Right cardiac atrium (tissue), 5 donors: ENCODE measurements around the gene TSEN54. TPM values are rescaled to one million over a fixed set of nuclear protein-coding genes. Genes with fewer than 3 reads are reported as not detected.

Experiments used
- ATAC-seq, 2 donors: fragments of 200-7000 bp; cut with Tn5 transposase; one replicate each; pipeline versions ENCODE4 v1.8.0 to v1.9.1; 2020; ENCODE audit warnings: moderate library complexity in 2 of 2, mild to moderate bottlenecking in 1 of 2
- DNase-seq, 3 donors: peaks; one replicate each; pipeline ENCODE4 v3.0.0-alpha.2; 2020
- H3K27ac ChIP-seq: one replicate; pipeline ENCODE4 v1.5.1; 2013; ENCODE audit warnings: mild to moderate bottlenecking, low read length, control low read depth, moderate library complexity
- H3K27me3 ChIP-seq: one replicate; pipeline ENCODE4 v1.6.1; 2013; ENCODE audit not compliant: control insufficient read depth, insufficient read depth
- H3K4me1 ChIP-seq: one replicate; pipeline ENCODE4 v1.6.1; 2013; ENCODE audit warnings: low read length; ENCODE audit not compliant: control insufficient read depth, insufficient read depth
- H3K4me3 ChIP-seq: one replicate; pipeline ENCODE4 v1.5.1; 2013; ENCODE audit warnings: low read length, control low read depth
- H3K9me3 ChIP-seq: one replicate; pipeline ENCODE4 v1.6.1; 2013; ENCODE audit warnings: low read length; ENCODE audit not compliant: control insufficient read depth
- WGBS: extraction: QIAGEN DNeasy Blood & Tissue Kit; methylation state at CpG from one replicate; pipeline ENCODE4 v1.1.7; 2013; 5-methylcytosine and 5-hydroxymethylcytosine counted together
- intact Hi-C, 4 donors: fragments of 100-400 bp; cut with DNase I; formaldehyde crosslinking; loops; one replicate each; pipeline versions ENCODE4 v1.11.0 to v1.14.0; 2022 to 2023
- polyA plus RNA-seq: library from polyadenylated mRNA; stranded (reverse); fragments of 200-250 nt; gene quantifications from one replicate; pipeline ENCODE4 v1.2.3, GENCODE V29; 2013
- total RNA-seq, 4 donors: library from RNA; stranded (reverse); fragmentation: NEBNext Ultra II Directional; extraction: Animal tissue kit (Norgen Biotek cat#: 25700); gene quantifications; one replicate each; pipeline ENCODE4 v1.2.1, GENCODE V29; 2021
- donor health status: healthy with polysubstance abuse.
- donor health status: DM: no; HTN: yes; CAD: no.
- donor health status: DM: no; HTN: no; CAD: no.
- donor health status: DM: no; HTN: yes; CAD: no; lungs with severe emphysema.
- donor health status: DM: yes; HTN: yes; CAD: no.

TSEN54 gene
- total and polyA plus RNA-seq, 5 donors: 5.9 to 9.6 (median 7.1) TPM

DNA sequence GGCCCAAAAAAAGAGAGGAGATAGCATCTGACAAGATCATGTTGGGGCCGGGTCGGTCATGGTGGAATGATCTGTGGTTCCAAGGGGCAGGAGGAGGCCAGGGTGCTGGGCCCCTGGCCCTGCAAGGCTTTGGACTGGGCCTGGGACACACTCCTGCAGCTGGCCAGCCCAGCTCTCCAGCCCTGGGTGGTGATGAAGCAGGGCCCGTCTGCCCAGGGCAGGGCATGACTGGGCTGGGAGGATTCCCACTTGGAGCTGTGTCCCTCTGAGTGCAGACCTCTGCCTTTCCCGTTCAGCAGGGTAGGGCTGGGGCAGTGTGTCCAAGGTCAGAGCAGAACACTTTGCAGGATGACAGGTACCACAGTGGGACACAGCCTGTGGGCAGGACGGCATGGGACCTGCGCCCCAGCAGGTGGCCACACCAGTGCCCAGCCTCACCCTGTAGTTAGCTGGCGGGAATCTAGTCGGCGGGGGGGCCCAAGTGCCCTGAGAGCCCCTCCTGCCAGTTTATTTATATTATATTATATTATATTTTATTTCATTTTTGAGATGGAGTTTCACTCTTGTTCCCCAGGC lies 43.7 kb downstream of the TSEN54 start:
- DNase-seq (peak in 2 of 3 donors; percentile 16 to 35), ATAC-seq (no peak)
- H3K4me3 ChIP-seq: no peak overlapping the region
- WGBS: 90% methylated on average over 9 of the region's 9 CpGs
- no peaks in the 10 kb centered on the region for H3K27me3 ChIP-seq
- H3K9me3 ChIP-seq: no peaks in the 10 kb centered on the region
- no peak overlapping the region for H3K27ac ChIP-seq
- H3K4me1 ChIP-seq: peaks cover 2% of the 10 kb centered on the region
- intact Hi-C loops: no loop called here

DNA sequence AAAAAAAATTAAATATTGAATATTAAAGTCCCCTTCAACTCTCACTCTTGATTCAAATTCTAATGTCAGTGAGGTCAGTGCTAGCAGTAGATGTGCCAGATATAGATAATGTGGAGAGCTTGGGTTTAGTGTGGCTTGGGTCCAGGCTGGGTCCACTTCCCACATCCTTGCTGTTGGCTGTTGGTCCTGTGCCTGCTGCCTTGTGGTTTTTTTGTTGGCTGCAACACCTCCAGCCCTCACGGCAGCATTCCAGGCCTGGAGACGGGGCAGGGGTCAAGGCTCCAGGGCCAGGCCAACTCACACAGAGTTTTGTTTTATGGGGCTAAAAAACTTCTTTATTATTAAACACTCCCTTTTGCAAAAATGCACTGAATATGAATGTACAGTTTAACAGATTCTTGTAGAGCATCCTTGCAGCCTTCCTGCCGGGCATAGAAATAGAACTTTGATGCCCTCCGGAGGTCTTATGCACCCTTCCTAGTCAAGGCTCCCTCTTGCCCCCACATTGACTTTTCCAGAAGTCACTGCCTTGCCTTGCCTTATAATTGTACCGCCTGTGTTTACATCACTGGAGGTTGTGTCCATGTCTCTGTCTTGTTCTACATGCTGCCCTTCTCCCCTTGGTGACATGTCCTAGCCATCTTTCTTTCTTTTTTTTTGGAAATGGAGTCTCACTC lies 45.7 kb downstream of the TSEN54 start:
- Histone ChIP-seq H3K4me3 (no peak overlapping the region), H3K9me3 (no peaks in the 10 kb centered on the region), H3K4me1 (peaks cover 2% of the 10 kb centered on the region), H3K27me3 (no peaks in the 10 kb centered on the region), H3K27ac (no peak overlapping the region)
- WGBS: 72% methylated on average over 5 of the region's 5 CpGs
- intact Hi-C loops: no loop called here
- ATAC-seq: no peak
- no peak for DNase-seq

DNA sequence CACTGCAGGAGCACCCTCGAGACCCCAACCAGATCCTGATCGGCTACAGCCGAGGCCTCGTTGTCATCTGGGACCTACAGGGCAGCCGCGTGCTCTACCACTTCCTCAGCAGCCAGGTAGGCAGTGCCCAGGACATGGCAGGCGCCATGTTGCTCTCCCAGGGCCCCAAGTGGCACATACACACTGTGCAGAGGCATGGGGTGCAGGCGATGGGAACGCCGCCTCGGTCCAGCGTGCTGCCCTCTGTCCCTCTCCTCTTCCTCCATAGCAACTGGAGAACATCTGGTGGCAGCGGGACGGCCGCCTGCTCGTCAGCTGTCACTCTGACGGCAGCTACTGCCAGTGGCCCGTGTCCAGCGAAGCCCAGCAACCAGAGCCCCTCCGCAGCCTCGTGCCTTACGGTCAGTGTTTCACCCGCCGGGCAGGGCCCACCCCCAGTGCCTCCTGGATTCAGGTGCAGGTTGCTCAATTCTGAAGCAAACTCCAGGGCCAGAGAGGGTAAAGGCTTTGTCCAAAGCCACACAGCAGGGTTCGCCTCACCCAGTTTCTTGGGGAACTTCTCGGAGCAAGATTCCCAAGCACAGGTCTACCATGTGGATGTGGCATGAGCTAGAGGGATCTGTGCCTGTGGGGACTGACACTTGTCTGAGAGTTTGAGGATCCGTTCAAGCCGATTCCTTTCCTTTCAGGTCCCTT lies 46.9 kb downstream of the TSEN54 start:
- intact Hi-C loops: no loop called here
- no peaks in the 10 kb centered on the region for H3K9me3 ChIP-seq
- 89% methylated on average over 28 of the region's 28 CpGs for WGBS
- ATAC-seq: peak in 1 of 2 donors; percentile 13
- H3K27ac ChIP-seq: no peak overlapping the region
- no peak overlapping the region for H3K4me3 ChIP-seq
- H3K27me3 ChIP-seq: no peaks in the 10 kb centered on the region
- no peaks in the 10 kb centered on the region for H3K4me1 ChIP-seq
- peak in 1 of 3 donors; percentile 46 for DNase-seq

DNA sequence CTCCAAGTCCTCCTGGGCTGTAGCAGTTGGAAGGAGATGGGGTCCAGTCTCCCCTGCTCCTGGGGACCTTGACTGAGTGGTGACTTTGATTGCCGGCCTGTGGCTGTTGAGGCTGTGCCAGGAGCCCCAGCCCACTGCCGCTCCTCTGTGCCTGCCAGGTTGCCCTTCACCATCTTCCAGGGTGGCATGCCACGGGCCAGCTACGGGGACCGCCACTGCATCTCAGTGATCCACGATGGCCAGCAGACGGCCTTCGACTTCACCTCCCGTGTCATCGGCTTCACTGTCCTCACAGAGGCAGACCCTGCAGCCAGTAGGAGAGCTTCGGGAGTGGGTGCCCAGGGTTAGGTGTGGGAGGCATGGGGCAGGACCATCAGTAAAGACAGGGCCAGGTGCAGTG lies 47.9 kb downstream of the TSEN54 start:
- ATAC-seq (no peak), DNase-seq (peak in 1 of 3 donors; percentile 36)
- intact Hi-C loops: no loop called here
- no peaks in the 10 kb centered on the region for H3K4me1 ChIP-seq
- no peak overlapping the region for H3K27ac ChIP-seq
- no peaks in the 10 kb centered on the region for H3K27me3 ChIP-seq
- H3K9me3 ChIP-seq: no peaks in the 10 kb centered on the region
- WGBS: 97% methylated on average over 11 of the region's 11 CpGs
- no peak overlapping the region for H3K4me3 ChIP-seq

DNA sequence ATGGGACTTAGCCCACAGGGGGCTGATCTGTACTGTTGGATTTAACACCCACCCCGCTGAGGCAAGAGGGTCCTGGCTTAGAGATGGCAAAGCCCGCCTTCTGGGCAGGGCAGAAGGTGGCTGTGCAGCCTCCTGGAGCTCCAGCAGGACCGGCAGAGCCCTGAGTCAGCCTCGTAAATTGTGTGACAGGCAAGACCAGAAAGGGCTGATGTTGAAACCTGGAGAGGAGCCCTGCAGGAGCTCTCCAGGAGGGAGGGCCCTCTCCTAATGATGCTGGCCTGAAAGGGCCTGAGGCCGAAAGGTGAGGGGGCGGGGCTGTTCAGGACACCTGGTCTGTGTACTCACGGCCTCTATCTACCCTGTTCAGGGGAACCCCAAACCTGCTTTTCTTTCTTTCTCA lies 48.7 kb downstream of the TSEN54 start:
- WGBS: 89% methylated on average over 7 of the region's 7 CpGs
- no peaks in the 10 kb centered on the region for H3K27me3 ChIP-seq

DNA sequence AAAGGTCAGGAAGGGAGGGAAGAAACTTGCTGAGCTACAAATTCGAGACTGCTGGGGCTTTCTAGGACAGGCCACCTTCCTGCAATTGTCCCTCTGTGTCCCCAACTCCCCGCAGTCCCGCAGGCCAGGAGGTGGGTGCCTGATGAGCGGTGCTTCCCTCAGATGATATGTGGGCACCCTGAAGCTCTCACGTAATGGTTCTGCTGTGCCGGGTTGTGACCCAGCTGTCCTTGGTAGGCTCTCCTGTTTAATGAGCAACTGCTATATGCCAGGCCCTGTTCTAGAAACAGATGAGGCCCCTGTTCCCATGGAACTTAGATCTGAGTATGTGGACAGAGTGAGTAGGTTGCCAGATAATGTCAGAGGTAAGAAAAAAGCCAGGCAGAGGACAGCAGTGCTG lies 49.3 kb downstream of the TSEN54 start:
- no peaks in the 10 kb centered on the region for H3K9me3 ChIP-seq
- 84% methylated on average over 6 of the region's 6 CpGs for WGBS
- H3K27me3 ChIP-seq: no peaks in the 10 kb centered on the region
- no peak overlapping the region for H3K4me3 ChIP-seq
- intact Hi-C loops: no loop called here
- H3K4me1 ChIP-seq: no peaks in the 10 kb centered on the region
- ATAC-seq (no peak), DNase-seq (no peak)
- H3K27ac ChIP-seq: no peak overlapping the region

More for the DNA sequence above, 48.7 kb downstream of the TSEN54 start:
- Histone ChIP-seq H3K27ac (no peak overlapping the region), H3K9me3 (no peaks in the 10 kb centered on the region), H3K4me1 (no peaks in the 10 kb centered on the region), H3K4me3 (no peak overlapping the region)
- intact Hi-C loops: no loop called here
- DNase-seq: peak in 1 of 3 donors; percentile 36
- no peak for ATAC-seq

DNA sequence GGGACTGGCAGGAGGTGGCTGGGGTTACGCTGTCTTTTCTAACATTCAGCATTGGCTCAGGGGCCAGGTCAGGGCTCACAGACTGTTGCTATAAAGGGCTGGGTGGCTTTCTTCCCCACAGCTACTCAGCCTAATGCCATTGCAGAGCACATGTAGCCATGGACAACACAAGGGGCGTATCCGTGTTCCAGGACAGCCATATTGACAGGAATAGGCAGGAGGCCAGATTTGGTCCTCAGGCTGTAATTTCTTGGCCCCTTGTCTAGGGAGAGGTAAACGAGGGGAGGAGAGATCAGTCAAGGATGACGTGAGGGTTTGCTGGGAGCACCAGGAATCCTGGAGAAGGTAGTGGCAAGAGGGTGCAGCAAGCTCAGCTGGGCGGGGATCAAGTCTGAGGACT lies 50.1 kb downstream of the TSEN54 start:
- no peaks in the 10 kb centered on the region for H3K9me3 ChIP-seq
- no peak for DNase-seq
- H3K4me3 ChIP-seq: no peak overlapping the region
- H3K4me1 ChIP-seq: no peaks in the 10 kb centered on the region
- ATAC-seq: no peak
- intact Hi-C loops: no loop called here
- no peak overlapping the region for H3K27ac ChIP-seq
- WGBS: 85% methylated on average over 6 of the region's 6 CpGs
- no peaks in the 10 kb centered on the region for H3K27me3 ChIP-seq

DNA sequence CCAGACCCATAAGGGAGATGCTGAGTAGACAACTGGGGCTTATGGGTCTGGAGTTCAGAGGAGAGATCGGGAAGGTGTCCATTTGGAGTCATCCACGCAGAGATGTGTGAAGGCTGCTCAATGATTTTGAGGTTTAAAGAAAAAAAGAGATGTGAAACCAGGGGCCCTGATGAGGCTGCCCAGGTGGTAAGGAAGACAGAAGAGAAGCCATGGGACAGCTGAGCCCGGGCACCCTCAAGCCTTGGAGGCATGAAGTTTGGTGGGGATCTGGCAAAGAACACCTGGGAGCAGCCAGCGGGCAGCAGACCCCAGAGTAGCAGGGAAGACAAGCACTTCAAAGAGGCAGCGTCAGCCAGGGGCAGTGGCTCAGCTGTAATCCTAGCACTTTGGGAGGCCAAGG lies 50.5 kb downstream of the TSEN54 start:
- Histone ChIP-seq H3K27ac (no peak overlapping the region), H3K4me1 (no peaks in the 10 kb centered on the region), H3K9me3 (no peaks in the 10 kb centered on the region), H3K27me3 (no peaks in the 10 kb centered on the region), H3K4me3 (no peak overlapping the region)
- intact Hi-C loops: no loop called here
- 94% methylated on average over 5 of the region's 5 CpGs for WGBS
- no peak for ATAC-seq
- no peak for DNase-seq

DNA sequence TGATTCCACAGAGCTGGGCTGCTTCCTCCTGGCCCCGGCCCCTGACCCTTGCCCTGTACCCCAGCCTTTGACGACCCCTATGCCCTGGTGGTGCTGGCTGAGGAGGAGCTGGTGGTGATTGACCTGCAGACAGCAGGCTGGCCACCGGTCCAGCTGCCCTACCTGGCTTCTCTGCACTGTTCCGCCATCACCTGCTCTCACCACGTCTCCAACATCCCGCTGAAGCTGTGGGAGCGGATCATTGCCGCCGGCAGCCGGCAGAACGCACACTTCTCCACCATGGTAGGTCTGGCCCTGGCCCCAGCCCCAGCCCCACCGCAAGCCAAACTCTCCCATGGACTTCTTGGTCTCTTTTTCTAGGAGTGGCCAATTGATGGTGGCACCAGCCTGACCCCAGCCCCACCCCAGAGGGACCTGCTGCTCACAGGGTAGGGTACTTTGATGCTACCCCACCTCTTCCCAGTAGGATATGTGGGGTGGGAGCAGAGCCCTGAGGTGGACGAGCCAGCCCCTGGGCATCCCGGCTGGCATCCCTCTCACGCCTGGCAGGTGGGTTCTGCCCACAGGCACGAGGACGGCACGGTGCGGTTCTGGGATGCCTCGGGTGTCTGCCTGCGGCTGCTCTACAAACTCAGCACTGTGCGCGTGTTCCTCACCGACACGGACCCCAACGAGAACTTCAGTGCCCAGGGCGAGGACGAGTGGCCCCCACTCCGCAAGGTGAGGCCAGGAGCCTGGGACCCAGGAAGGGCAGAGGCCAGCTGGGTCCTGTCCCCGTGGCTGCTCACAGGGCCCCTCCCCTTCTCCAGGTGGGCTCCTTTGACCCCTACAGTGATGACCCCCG lies 52.3 kb downstream of the TSEN54 start:
- Histone ChIP-seq H3K4me3 (no peak overlapping the region), H3K9me3 (no peaks in the 10 kb centered on the region), H3K4me1 (no peaks in the 10 kb centered on the region), H3K27me3 (no peaks in the 10 kb centered on the region), H3K27ac (no peak overlapping the region)
- intact Hi-C loops: no loop called here
- whole genome bisulfite sequencing: 93% methylated on average over 31 of the region's 31 CpGs
- DNase-seq: peak in 2 of 3 donors; percentile 35 to 40
- no peak for ATAC-seq

DNA sequence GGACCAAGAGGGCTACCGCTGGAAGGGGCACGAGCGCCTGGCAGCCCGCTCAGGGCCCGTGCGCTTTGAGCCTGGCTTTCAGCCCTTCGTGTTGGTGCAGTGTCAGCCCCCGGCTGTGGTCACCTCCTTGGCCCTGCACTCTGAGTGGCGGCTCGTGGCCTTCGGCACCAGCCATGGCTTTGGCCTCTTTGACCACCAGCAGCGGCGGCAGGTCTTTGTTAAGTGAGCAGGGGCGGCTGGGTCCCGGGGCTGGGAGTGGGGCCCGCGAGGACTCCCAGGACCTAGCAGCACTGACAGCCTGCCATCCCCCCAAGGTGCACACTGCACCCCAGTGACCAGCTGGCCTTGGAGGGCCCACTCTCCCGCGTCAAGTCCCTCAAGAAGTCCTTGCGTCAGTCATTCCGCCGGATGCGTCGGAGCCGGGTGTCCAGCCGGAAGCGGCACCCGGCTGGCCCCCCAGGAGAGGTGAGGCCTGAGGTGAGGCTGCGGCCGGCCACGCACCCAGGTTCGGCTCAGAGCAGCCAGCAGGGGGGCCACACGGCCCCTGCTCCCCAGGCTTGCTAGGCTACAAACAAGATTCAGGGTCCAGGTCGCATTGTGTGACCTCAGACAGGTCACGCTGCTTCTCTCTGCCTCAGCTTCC lies 53.8 kb downstream of the TSEN54 start:
- no peak overlapping the region for H3K4me3 ChIP-seq
- no peaks in the 10 kb centered on the region for H3K9me3 ChIP-seq
- WGBS: 96% methylated on average over 35 of the region's 35 CpGs
- intact Hi-C loops: no loop called here
- no peaks in the 10 kb centered on the region for H3K4me1 ChIP-seq
- DNase-seq (peak in 2 of 3 donors; percentile 38 to 55), ATAC-seq (no peak)
- H3K27me3 ChIP-seq: no peaks in the 10 kb centered on the region
- no peak overlapping the region for H3K27ac ChIP-seq
